ENCODE results near the gene GALNT1. TPM values are rescaled to one million over a fixed set of nuclear protein-coding genes. Genes with fewer than 3 reads are reported as not detected.

The GALNT1 gene
- total RNA-seq, 1 donor from 2014 or later, result 65.3 TPM

DNA sequence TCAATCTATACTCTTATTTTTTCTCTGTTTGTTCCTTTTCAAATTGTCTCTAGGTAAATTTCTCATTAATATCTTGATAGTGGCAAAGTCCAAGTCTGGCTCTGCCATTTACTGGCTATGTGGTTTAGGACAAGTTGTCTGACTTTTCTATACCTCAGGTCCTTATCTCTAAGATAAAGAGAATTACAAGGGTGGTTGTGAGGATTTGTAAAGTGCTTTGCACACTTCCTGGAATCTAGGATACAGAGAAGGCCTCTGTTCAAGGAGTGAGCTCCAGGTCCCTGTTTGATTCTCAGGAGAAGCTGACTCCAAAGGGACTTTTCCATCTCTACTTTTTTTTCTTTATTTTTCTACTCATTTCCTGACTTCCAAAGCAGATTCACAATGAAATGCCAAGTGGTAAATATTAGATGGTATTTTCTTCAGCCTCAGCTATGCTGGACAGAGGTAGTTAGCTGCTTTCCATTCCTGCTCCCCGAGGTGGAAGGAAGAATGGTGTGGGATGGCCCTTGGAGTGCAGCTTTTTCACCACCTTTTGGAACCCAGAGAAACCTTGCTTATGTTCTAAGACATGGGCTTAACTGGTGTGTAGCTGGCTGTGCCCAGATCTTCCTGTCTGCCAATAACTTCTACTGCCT lies 90.5 kb downstream of the GALNT1 start:
- no peak for DNase-seq
- Mint-ChIP-seq H3K27ac (ENCODE audit: unreplicated experiment) (no peak overlapping the region), H3K27me3 (ENCODE audit: unreplicated experiment) (no peaks in the 10 kb centered on the region), H3K4me1 (ENCODE audit: low read depth, unreplicated experiment) (no peaks in the 10 kb centered on the region), H3K36me3 (ENCODE audit: unreplicated experiment) (peaks cover 4% of the 10 kb centered on the region), H3K4me3 (ENCODE audit: unreplicated experiment) (no peak overlapping the region), H3K9me3 (ENCODE audit: unreplicated experiment) (peaks cover 1% of the 10 kb centered on the region)
- TF ChIP-seq, protein P1, sequence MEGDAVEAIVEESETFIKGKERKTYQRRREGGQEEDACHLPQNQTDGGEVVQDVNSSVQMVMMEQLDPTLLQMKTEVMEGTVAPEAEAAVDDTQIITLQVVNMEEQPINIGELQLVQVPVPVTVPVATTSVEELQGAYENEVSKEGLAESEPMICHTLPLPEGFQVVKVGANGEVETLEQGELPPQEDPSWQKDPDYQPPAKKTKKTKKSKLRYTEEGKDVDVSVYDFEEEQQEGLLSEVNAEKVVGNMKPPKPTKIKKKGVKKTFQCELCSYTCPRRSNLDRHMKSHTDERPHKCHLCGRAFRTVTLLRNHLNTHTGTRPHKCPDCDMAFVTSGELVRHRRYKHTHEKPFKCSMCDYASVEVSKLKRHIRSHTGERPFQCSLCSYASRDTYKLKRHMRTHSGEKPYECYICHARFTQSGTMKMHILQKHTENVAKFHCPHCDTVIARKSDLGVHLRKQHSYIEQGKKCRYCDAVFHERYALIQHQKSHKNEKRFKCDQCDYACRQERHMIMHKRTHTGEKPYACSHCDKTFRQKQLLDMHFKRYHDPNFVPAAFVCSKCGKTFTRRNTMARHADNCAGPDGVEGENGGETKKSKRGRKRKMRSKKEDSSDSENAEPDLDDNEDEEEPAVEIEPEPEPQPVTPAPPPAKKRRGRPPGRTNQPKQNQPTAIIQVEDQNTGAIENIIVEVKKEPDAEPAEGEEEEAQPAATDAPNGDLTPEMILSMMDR (IDR thresholded peaks at IDR 0.05; ENCODE audit: partially characterized antibody, unreplicated experiment), result no peak

GRCh38 chr18:35672897-35673296 lies 91.4 kb downstream of the GALNT1 start:
- Mint-ChIP-seq H3K4me1 (ENCODE audit: low read depth, unreplicated experiment) (no peaks in the 10 kb centered on the region), H3K9me3 (ENCODE audit: unreplicated experiment) (peaks cover 1% of the 10 kb centered on the region), H3K4me3 (ENCODE audit: unreplicated experiment) (no peak overlapping the region), H3K27me3 (ENCODE audit: unreplicated experiment) (no peaks in the 10 kb centered on the region), H3K36me3 (ENCODE audit: unreplicated experiment) (no peaks in the 10 kb centered on the region), H3K27ac (ENCODE audit: unreplicated experiment) (no peak overlapping the region)
- no peak for DNase-seq
- TF ChIP-seq, protein P1 (IDR thresholded peaks at IDR 0.05; ENCODE audit: partially characterized antibody, unreplicated experiment), result no peak

DNA sequence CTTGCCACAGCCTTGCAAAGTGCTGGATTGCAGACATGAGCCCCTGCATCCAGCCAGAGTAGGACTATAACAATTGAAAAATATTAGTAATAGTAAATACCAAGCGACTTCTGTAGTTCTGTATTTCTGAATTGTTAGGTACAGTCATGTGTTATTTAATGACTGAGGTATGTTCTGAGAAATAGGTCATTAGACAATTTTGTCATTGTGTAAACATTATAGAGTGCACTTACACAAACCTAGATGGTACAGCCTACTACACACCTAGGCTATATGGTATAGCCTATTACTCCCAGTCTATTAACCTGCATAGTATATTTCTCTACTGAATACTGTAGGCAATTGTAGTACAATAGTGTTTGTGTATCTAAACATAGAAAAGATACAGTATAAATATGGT lies 92.1 kb downstream of the GALNT1 start:
- H3K9me3 Mint-ChIP-seq (ENCODE audit: unreplicated experiment), result peaks cover 1% of the 10 kb centered on the region
- H3K4me3 Mint-ChIP-seq (ENCODE audit: unreplicated experiment), result no peak overlapping the region
- no peak overlapping the region for H3K27ac Mint-ChIP-seq (ENCODE audit: unreplicated experiment)
- H3K27me3 Mint-ChIP-seq (ENCODE audit: unreplicated experiment), result no peaks in the 10 kb centered on the region
- H3K4me1 Mint-ChIP-seq (ENCODE audit: low read depth, unreplicated experiment), result peaks cover 2% of the 10 kb centered on the region
- H3K36me3 Mint-ChIP-seq (ENCODE audit: unreplicated experiment), result no peaks in the 10 kb centered on the region
- DNase-seq, result no peak
- TF ChIP-seq, protein P1 (IDR thresholded peaks at IDR 0.05; ENCODE audit: partially characterized antibody, unreplicated experiment), result no peak

DNA sequence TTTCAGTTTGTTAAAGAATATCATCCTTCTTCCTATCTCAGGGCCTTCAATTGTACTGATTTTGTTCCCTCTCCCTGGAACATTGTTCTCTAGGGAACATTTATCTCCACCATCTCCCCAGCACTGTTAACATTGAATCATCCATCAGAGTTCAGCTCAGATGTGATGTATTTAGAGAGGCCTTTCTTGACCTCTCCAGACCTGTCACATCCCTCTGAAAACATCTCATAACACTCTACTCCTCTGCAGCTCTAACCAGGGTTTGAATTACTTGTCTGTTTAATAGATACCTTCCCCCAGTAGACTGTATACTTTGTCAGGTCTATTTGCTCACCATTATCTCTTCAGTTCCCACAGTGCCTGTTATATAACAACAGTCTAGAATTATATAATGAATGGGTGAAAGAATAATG lies 98.6 kb downstream of the GALNT1 start:
- H3K4me3 Mint-ChIP-seq (ENCODE audit: unreplicated experiment), result peak overlapping the region; percentile 22
- no peak for DNase-seq
- TF ChIP-seq, protein P1 (IDR thresholded peaks at IDR 0.05; ENCODE audit: partially characterized antibody, unreplicated experiment), result no peak
- peak overlapping the region; percentile 20 for H3K27ac Mint-ChIP-seq (ENCODE audit: unreplicated experiment)
- peaks cover 4% of the 10 kb centered on the region for H3K36me3 Mint-ChIP-seq (ENCODE audit: unreplicated experiment)
- H3K27me3 Mint-ChIP-seq (ENCODE audit: unreplicated experiment), result peaks cover 4% of the 10 kb centered on the region
- peaks cover 16% of the 10 kb centered on the region for H3K4me1 Mint-ChIP-seq (ENCODE audit: low read depth, unreplicated experiment)
- peaks cover 6% of the 10 kb centered on the region for H3K9me3 Mint-ChIP-seq (ENCODE audit: unreplicated experiment)

- peaks cover 4% of the 10 kb centered on the region for H3K36me3 Mint-ChIP-seq (ENCODE audit: unreplicated experiment)
- H3K4me3 Mint-ChIP-seq (ENCODE audit: unreplicated experiment), result no peak overlapping the region
- H3K9me3 Mint-ChIP-seq (ENCODE audit: unreplicated experiment), result peaks cover 4% of the 10 kb centered on the region
- TF ChIP-seq, protein P1 (IDR thresholded peaks at IDR 0.05; ENCODE audit: partially characterized antibody, unreplicated experiment), result no peak
- peaks cover 4% of the 10 kb centered on the region for H3K27me3 Mint-ChIP-seq (ENCODE audit: unreplicated experiment)
- H3K4me1 Mint-ChIP-seq (ENCODE audit: low read depth, unreplicated experiment), result peaks cover 16% of the 10 kb centered on the region
- DNase-seq, result no peak
- H3K27ac Mint-ChIP-seq (ENCODE audit: unreplicated experiment), result no peak overlapping the region
Observed at GRCh38 chr18:35682281-35682867, 100.8 kb downstream of the GALNT1 start.

Data from glutamatergic neuron (in vitro differentiated cells).